Measurements from ENCODE around the gene GNGT1. TPM values are rescaled to one million over a fixed set of nuclear protein-coding genes. Genes with fewer than 3 reads are reported as not detected.

GNGT1 gene
- polyA plus RNA-seq, 1 of the 3 experiments (the other 2 are of a cell fraction) = 0.15 TPM

GRCh38 chr7:93949423-93949822, 43.1 kb downstream of the GNGT1 start:
- ChIA-PET CTCF (interaction anchor here (1.0 to 1.2 kb wide), 4 partner anchors 9 to 138 kb away, joined by 3 read pairs; partner anchors contain the start of gene GNG11), POLR2A (interaction anchor here (0.6 to 0.8 kb wide), 2 partner anchors 16 to 28 kb away, joined by 3 to 4 read pairs; partner anchors contain the start of gene GNG11)
- H3K36me3 ChIP-seq (replicated peaks in 1 of 2; ENCODE audit: control insufficient read depth in 1 of 2, insufficient read depth in 2 of 2, low read length in 1 of 2) = no peaks in the 10 kb centered on the region
- peaks cover 12 to 32% of the 10 kb centered on the region in 2 experiments; a peak in 3 of 4 replicates for H3K4me1 ChIP-seq (ENCODE audit: control insufficient read depth in 1 of 2, insufficient read depth in 2 of 2, low read depth in 1 of 2, low read length in 1 of 2)
- peak; percentile 28 for DNase-seq
- H3K9me2 ChIP-seq = no peaks in the 10 kb centered on the region
- H3K9ac ChIP-seq = no peak overlapping the region
- H3K4me2 ChIP-seq = no peak overlapping the region
- no peak overlapping the region for H3K4me3 ChIP-seq (ENCODE audit: low read depth in 2 of 2, low read length in 1 of 2)
- no peaks in the 10 kb centered on the region for H3K9me3 ChIP-seq
- 7% methylated on average over 1 of the region's 1 CpG for WGBS (ENCODE audit: low lambda C conversion rate)
- no peaks in the 10 kb centered on the region for H3K79me2 ChIP-seq (ENCODE audit: insufficient read depth)
- peaks cover 9% of the 10 kb centered on the region for H3F3A ChIP-seq (replicated peaks; ENCODE audit: insufficient read depth)
- peak overlapping the region; percentile 65 to 91 for H3K27ac ChIP-seq (ENCODE audit: low read depth in 2 of 2, low read length in 1 of 2)
- H4K20me1 ChIP-seq (ENCODE audit: insufficient read depth) = no peaks in the 10 kb centered on the region
- H2AFZ ChIP-seq (ENCODE audit: low read depth) = peak overlapping the region; percentile 1; the same call in 1 of the 2 replicates
- H3K27me3 ChIP-seq (ENCODE audit: insufficient read depth) = no peaks in the 10 kb centered on the region
- no peak for TF ChIP-seq USF1 (IDR thresholded peaks at IDR 0.05; ENCODE audit: borderline replicate concordance, low read depth)
- no peak for TF ChIP-seq GABPA (IDR thresholded peaks at IDR 0.05; ENCODE audit: low read depth)
- no peak for TF ChIP-seq USF2 (IDR thresholded peaks at IDR 0.05; ENCODE audit: borderline replicate concordance, low read depth, low read length)
- no peak for TF ChIP-seq MXI1 (IDR thresholded peaks at IDR 0.05; ENCODE audit: low read depth, low read length)
- TF ChIP-seq SIN3A (IDR thresholded peaks at IDR 0.05; ENCODE audit: borderline replicate concordance, low read depth, low read length) = no peak
- TF ChIP-seq CHD2 (IDR thresholded peaks at IDR 0.05; ENCODE audit: low read length, partially characterized antibody) = peak; percentile 32
- no peak for TF ChIP-seq MEF2A (IDR thresholded peaks at IDR 0.05; ENCODE audit: borderline replicate concordance, low read depth)
- TF ChIP-seq RAD21 (IDR thresholded peaks at IDR 0.05; ENCODE audit: low read length) = no peak; the same call in 1 of the 2 replicates
- no peak; the same call in none of the 2 replicates for TF ChIP-seq GATA2 (CRISPR knock-in tag; IDR thresholded peaks at IDR 0.05)
- no peak; the same call in 1 of the 2 replicates for TF ChIP-seq RXRA (IDR thresholded peaks at IDR 0.05; ENCODE audit: borderline replicate concordance, low read depth)
- TF ChIP-seq IRF3 (IDR thresholded peaks at IDR 0.05; ENCODE audit: low read depth, low read length) = no peak
- TF ChIP-seq FOXJ3 (CRISPR knock-in tag; IDR thresholded peaks at IDR 0.05) = no peak
- no peak for TF ChIP-seq SMC3 (IDR thresholded peaks at IDR 0.05; ENCODE audit: low read depth, low read length)
- TF ChIP-seq FOXM1 (IDR thresholded peaks at IDR 0.05; ENCODE audit: low read depth) = no peak
- no peak for TF ChIP-seq POLR2AphosphoS5 (IDR thresholded peaks at IDR 0.05; ENCODE audit: low read depth, low read length)
- TF ChIP-seq NFIC (IDR thresholded peaks at IDR 0.05; ENCODE audit: borderline replicate concordance) = no peak
- TF ChIP-seq REST (IDR thresholded peaks at IDR 0.05; ENCODE audit: low read depth, low read length) = no peak
- no peak for TF ChIP-seq CTCF (IDR thresholded peaks at IDR 0.05)
- peak; percentile 82 for TF ChIP-seq TCF12 (IDR thresholded peaks at IDR 0.05)
- TF ChIP-seq PBX3 (IDR thresholded peaks at IDR 0.05) = peak; percentile 90
- TF ChIP-seq RCOR1 (IDR thresholded peaks at IDR 0.05; ENCODE audit: low read length) = no peak
- TF ChIP-seq TEAD4 (IDR thresholded peaks at IDR 0.05; ENCODE audit: borderline replicate concordance, insufficient read depth) = peak; percentile 64; the same call in 1 of the 2 replicates
- TF ChIP-seq MAX (IDR thresholded peaks at IDR 0.05; ENCODE audit: low read depth) = peak; percentile 44; the same call in 1 of the 2 replicates

All from SK-N-SH (cell line).